Fibroblast of lung (primary cell): Measurements from ENCODE around the gene LSM8. TPM values are rescaled to one million over a fixed set of nuclear protein-coding genes. Genes with fewer than 3 reads are reported as not detected.
A peak's percentile ranks its signal among the peaks of the same experiment; 100 is the strongest.

ENCODE experiments used
- DNase-seq, 2 donors: peaks; one replicate each; pipeline versions ENCODE4 v3.0.0 to v3.0.0-alpha.2; 2010; ENCODE audit warnings: low read depth in 2 of 2
- H2AFZ ChIP-seq: 2 replicates; pipeline ENCODE4 v1.5.1; 2012; ENCODE audit warnings: low read length, control low read depth, inconsistent platforms
- H3K27ac ChIP-seq: 2 replicates; pipeline ENCODE4 v1.5.1; 2011; ENCODE audit warnings: low read length, control low read depth; ENCODE audit not compliant: insufficient read depth
- H3K27me3 ChIP-seq: 2 replicates; pipeline ENCODE4 v1.5.1; 2011; ENCODE audit warnings: mild to moderate bottlenecking, low read length; ENCODE audit not compliant: control insufficient read depth, insufficient read depth
- H3K36me3 ChIP-seq: 2 replicates; pipeline ENCODE4 v1.5.1; 2011; ENCODE audit warnings: low read length; ENCODE audit not compliant: control insufficient read depth, insufficient read depth
- H3K4me1 ChIP-seq: 2 replicates; pipeline ENCODE4 v1.5.1; 2011; ENCODE audit warnings: low read length; ENCODE audit not compliant: control insufficient read depth, insufficient read depth; ENCODE audit errors: extremely low read depth
- H3K4me2 ChIP-seq: 2 replicates; pipeline ENCODE4 v1.5.1; 2011; ENCODE audit warnings: low read length, control low read depth; ENCODE audit not compliant: insufficient read depth; ENCODE audit errors: extremely low read depth
- H3K4me3 ChIP-seq, 4 experiments: fragments of 200-600 bp in 1 of 4; sonication (generic) in 1 of 4; replicated peaks in 1 of 4; 2 replicates each; pipeline ENCODE4 v1.5.1; 2011 to 2016; ENCODE audit warnings: low read length in 4 of 4, low read depth in 3 of 4, mild to moderate bottlenecking in 3 of 4, control low read depth in 2 of 4, inconsistent platforms in 1 of 4, mixed read lengths in 1 of 4; ENCODE audit not compliant: insufficient read depth in 1 of 4; ENCODE audit errors: control extremely low read depth in 1 of 4
- H3K79me2 ChIP-seq: 2 replicates; pipeline ENCODE4 v1.5.1; 2012; ENCODE audit warnings: mild to moderate bottlenecking, low read length, inconsistent platforms; ENCODE audit not compliant: control insufficient read depth, insufficient read depth
- H3K9ac ChIP-seq: 2 replicates; pipeline ENCODE4 v1.5.1; 2011; ENCODE audit warnings: mild to moderate bottlenecking, low read length, control low read depth; ENCODE audit not compliant: insufficient read depth
- H3K9me3 ChIP-seq: 2 replicates; pipeline ENCODE4 v1.5.1; 2012; ENCODE audit warnings: low read depth, low read length; ENCODE audit not compliant: control insufficient read depth, insufficient read depth
- H4K20me1 ChIP-seq: 2 replicates; pipeline ENCODE4 v1.5.1; 2011; ENCODE audit warnings: low read length; ENCODE audit not compliant: control insufficient read depth, insufficient read depth; ENCODE audit errors: extremely low read depth
- EZH2 ChIP-seq: IDR thresholded peaks from 2 replicates; pipeline ENCODE4 v1.5.1; 2012; ENCODE audit warnings: low read length, control low read depth, mild to moderate bottlenecking; ENCODE audit errors: missing control alignments
- polyA plus RNA-seq, 2 donors: library from polyadenylated mRNA; depleted of rRNA in 1 of 2; stranded (reverse) in 1 of 2; unstranded in 1 of 2; fragments of >200 nt; gene quantifications; 2 replicates each; pipeline ENCODE4 v1.2.1, GENCODE V29; 2011 to 2012; ENCODE audit warnings: missing spikeins in 1 of 2
- total RNA-seq: library from RNA; depleted of rRNA; stranded (reverse); fragments of >200 nt; gene quantifications from 2 replicates; pipeline ENCODE4 v1.2.1, GENCODE V29; 2014
- TF ChIP-seq, protein P1 (sequence below), 2 donors: IDR thresholded peaks in 1 of 2; conservative IDR thresholded peaks in 1 of 2; 1 replicate in 1 of 2; 2 replicates in 1 of 2; pipeline ENCODE4 v1.5.1; 2011 to 2012; ENCODE audit warnings: low read length in 2 of 2, control low read depth in 1 of 2, inconsistent platforms in 1 of 2, low read depth in 1 of 2, mild to moderate bottlenecking in 1 of 2

LSM8 gene
- total and polyA plus RNA-seq, 2 donors (not counting 1 experiment from before 2014, with no cell fraction given), result 36.8 to 55.0 TPM

DNA sequence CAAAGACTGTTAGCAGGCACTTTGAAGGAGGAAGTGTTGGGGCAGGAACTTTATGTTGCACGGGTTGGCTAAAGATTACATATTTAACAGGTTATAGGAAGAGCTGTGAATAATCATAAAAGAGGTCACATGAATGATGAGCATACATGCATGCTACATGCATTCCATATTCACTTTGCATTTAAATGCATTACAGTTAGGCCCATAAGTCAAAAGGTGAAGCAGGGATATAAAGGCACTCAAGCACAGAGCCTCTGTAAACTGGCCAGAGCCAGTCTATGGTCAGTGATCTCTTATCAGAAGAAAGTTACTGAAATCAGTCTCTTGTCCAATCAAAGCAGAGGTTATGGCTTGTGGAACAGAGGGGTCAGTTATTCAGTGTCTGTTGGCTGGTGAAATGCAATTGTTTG, 33.3 kb downstream of the LSM8 start:
- Histone ChIP-seq H4K20me1 (no peaks in the 10 kb centered on the region), H3K4me3 (no peak overlapping the region), H3K9ac (no peak overlapping the region), H2AFZ (no peak overlapping the region), H3K27ac (no peak overlapping the region), H3K79me2 (no peaks in the 10 kb centered on the region), H3K4me1 (peaks cover 3% of the 10 kb centered on the region), H3K27me3 (no peaks in the 10 kb centered on the region), H3K36me3 (no peaks in the 10 kb centered on the region), H3K4me2 (no peak overlapping the region), H3K9me3 (no peaks in the 10 kb centered on the region)
- no peak for TF ChIP-seq EZH2
- TF ChIP-seq, protein P1, sequence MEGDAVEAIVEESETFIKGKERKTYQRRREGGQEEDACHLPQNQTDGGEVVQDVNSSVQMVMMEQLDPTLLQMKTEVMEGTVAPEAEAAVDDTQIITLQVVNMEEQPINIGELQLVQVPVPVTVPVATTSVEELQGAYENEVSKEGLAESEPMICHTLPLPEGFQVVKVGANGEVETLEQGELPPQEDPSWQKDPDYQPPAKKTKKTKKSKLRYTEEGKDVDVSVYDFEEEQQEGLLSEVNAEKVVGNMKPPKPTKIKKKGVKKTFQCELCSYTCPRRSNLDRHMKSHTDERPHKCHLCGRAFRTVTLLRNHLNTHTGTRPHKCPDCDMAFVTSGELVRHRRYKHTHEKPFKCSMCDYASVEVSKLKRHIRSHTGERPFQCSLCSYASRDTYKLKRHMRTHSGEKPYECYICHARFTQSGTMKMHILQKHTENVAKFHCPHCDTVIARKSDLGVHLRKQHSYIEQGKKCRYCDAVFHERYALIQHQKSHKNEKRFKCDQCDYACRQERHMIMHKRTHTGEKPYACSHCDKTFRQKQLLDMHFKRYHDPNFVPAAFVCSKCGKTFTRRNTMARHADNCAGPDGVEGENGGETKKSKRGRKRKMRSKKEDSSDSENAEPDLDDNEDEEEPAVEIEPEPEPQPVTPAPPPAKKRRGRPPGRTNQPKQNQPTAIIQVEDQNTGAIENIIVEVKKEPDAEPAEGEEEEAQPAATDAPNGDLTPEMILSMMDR (conservative IDR thresholded peaks at IDR 0.05 in 1 of 2, IDR thresholded peaks at IDR 0.05 in 1 of 2; ENCODE audit: low read depth in 1 of 2, low read length in 2 of 2), result no peak
- no peak for DNase-seq

DNA sequence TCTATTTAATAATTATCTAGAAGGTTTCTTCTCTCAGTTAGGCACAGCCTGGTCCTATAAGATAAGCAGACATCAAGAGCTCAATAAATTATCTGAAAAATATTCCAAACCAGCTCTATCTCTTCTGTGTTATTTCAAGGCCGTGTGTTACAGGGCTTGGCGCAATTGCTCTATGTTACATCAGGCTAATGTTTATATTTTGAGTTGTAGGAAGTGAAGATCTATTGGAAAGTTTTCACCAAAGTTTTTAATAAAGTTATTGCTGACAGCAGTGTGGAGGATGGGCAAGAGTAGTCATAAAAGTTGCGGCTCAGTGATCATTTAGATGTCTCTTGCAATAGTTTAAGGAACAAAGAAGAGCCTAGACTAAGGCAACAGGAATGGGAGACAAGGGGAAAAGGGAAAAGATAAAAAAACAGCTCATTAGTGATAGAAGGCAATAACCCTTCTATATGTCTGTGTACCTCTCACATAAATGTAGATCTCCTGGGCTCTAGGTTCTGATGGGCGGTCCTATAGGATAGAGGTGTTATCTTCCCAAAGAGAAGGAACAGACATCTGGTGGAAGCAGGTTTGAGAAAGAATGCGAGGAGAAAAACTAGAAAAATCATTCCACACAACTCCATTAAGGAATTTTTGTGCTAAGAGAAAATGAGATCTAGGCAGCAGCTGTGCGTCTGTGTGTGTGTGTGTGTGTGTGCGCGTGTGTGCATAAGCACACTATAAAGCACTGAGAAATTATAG, 34.6 kb downstream of the LSM8 start:
- H3K79me2 ChIP-seq, result no peaks in the 10 kb centered on the region
- H3K4me3 ChIP-seq, result no peak overlapping the region
- no peaks in the 10 kb centered on the region for H3K27me3 ChIP-seq
- H3K4me1 ChIP-seq, result peaks cover 3% of the 10 kb centered on the region
- H3K36me3 ChIP-seq, result no peaks in the 10 kb centered on the region
- no peak overlapping the region for H3K4me2 ChIP-seq
- no peak overlapping the region for H3K27ac ChIP-seq
- TF ChIP-seq, protein P1 (conservative IDR thresholded peaks at IDR 0.05 in 1 of 2, IDR thresholded peaks at IDR 0.05 in 1 of 2; ENCODE audit: low read depth in 1 of 2, low read length in 2 of 2), result no peak
- no peak for TF ChIP-seq EZH2
- H3K9ac ChIP-seq, result no peak overlapping the region
- no peaks in the 10 kb centered on the region for H3K9me3 ChIP-seq
- peak in 1 of 2 donors; percentile 74 for DNase-seq
- H4K20me1 ChIP-seq, result no peaks in the 10 kb centered on the region
- H2AFZ ChIP-seq, result no peak overlapping the region

DNA sequence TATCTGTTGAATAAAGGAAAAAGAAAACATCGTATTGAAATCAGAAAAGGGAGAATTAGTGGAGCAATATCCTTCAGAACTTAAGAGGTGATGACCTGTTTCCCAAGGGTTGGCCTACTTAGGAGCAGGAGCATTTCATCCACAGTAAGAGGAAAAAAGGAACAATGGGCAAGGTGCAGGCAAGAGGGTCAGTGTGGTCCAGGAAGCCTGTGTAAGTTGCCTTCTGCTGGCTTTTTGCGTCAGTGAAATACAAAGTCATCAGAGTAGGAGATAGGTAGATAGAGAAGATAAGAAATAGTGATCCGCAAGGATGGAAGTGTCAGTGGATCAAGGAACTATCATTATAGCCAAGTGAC, 35.2 kb downstream of the LSM8 start:
- H4K20me1 ChIP-seq, result no peaks in the 10 kb centered on the region
- H3K27ac ChIP-seq, result no peak overlapping the region
- TF ChIP-seq EZH2, result no peak
- TF ChIP-seq, protein P1 (conservative IDR thresholded peaks at IDR 0.05 in 1 of 2, IDR thresholded peaks at IDR 0.05 in 1 of 2; ENCODE audit: low read depth in 1 of 2, low read length in 2 of 2), result no peak
- H3K4me3 ChIP-seq, result no peak overlapping the region
- no peak for DNase-seq
- H2AFZ ChIP-seq, result no peak overlapping the region
- no peaks in the 10 kb centered on the region for H3K79me2 ChIP-seq
- no peak overlapping the region for H3K9ac ChIP-seq
- H3K27me3 ChIP-seq, result no peaks in the 10 kb centered on the region
- no peaks in the 10 kb centered on the region for H3K4me1 ChIP-seq
- no peaks in the 10 kb centered on the region for H3K9me3 ChIP-seq
- H3K36me3 ChIP-seq, result no peaks in the 10 kb centered on the region
- no peak overlapping the region for H3K4me2 ChIP-seq
